Uterus (tissue), 4 donors: ENCODE measurements around the gene KHDRBS2. TPM values are rescaled to one million over a fixed set of nuclear protein-coding genes. Genes with fewer than 3 reads are reported as not detected.

Experiments
- DNase-seq, 2 donors: peaks; one replicate each; pipeline ENCODE4 v3.0.0-alpha.2; 2019 to 2020
- H3K27ac ChIP-seq, 2 donors: fragments of 200-600 bp; sonication (generic); 1 replicate in 1 of 2; 2 replicates in 1 of 2; pipeline ENCODE4 v1.5.1; 2016 to 2018
- H3K27me3 ChIP-seq, 2 donors: fragments of 200-600 bp; sonication (generic); one replicate each; pipeline ENCODE4 v1.5.1; 2018 to 2019; ENCODE audit warnings: control low read depth in 1 of 2
- H3K36me3 ChIP-seq, 2 donors: fragments of 200-600 bp; sonication (generic); one replicate each; pipeline ENCODE4 v1.5.1; 2019; ENCODE audit warnings: control low read depth in 1 of 2
- H3K4me1 ChIP-seq, 2 donors: fragments of 200-600 bp; sonication (generic); one replicate each; pipeline ENCODE4 v1.5.1; 2018 to 2019; ENCODE audit warnings: control low read depth in 1 of 2
- H3K4me3 ChIP-seq, 2 donors: fragments of 200-600 bp; sonication (generic); 1 replicate in 1 of 2; 2 replicates in 1 of 2; pipeline ENCODE4 v1.5.1; 2018 to 2019; ENCODE audit warnings: mild to moderate bottlenecking in 1 of 2
- H3K9me3 ChIP-seq, 2 donors: fragments of 200-600 bp; sonication (generic); one replicate each; pipeline ENCODE4 v1.5.1; 2019; ENCODE audit warnings: control low read depth in 1 of 2
- POLR2A ChIP-seq, 2 donors: fragments of 450-650 bp; IDR thresholded peaks; one replicate each; pipeline ENCODE4 v1.6.1; 2016; ENCODE audit warnings: antibody characterized with exemption in 2 of 2, mild to moderate bottlenecking in 1 of 2, moderate library complexity in 1 of 2
- intact Hi-C: fragments of 100-400 bp; cut with DNase I; formaldehyde crosslinking; loops from one replicate; pipeline ENCODE4 v1.15.1; 2023; ENCODE audit warnings: low total_unique reads
- total RNA-seq, 4 donors: library from RNA; depleted of rRNA in 3 of 4; stranded (reverse); fragments of >200 nt in 3 of 4; gene quantifications; one replicate each; pipeline versions ENCODE4 v1.1.0 to v1.2.4, GENCODE V29; 2014 to 2023
- TF ChIP-seq, protein P1 (sequence below), 4 experiments: fragments of 200-600 bp in 2 of 4; fragments of 450-650 bp in 2 of 4; sonication (generic) in 2 of 4; IDR thresholded peaks; one replicate each; pipeline ENCODE4 v1.5.1; 2016 to 2019; ENCODE audit warnings: antibody characterized with exemption in 4 of 4, mild to moderate bottlenecking in 2 of 4, moderate library complexity in 1 of 4
- donor health status: DM: yes; HTN: yes; CAD: no.

Gene KHDRBS2
- total RNA-seq, 4 donors from 2014 or later = 0.55 to 7.3 TPM; not detected in 2

DNA sequence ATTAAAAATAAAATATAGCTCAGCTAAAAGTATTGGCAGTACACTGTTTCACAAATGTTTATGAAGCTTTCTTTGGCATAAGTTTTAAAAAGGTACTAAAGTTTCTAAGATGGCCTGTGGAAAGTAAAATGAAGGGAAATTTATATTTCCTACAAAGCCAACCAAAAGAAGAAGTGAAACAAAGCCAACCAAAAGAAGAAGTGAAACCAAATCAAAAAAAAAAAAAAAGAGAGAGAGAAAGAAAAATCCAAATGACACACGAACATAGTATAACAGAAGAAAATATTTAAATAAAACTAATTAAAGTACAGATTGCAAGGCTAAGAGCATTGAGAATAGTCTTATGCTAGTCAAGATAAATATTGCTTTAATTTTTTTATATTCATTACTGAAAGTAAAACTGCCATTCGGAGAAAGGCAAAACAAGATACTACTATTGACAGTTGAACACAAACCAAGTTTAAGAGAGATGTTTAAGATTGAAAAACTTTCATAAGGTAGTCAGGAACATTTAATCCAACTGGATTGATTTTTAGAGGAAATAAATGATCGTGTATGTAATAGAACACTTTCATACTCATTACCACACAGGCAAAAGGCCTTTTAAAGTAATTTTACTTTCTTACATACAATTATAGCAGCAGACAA, 12.8 kb upstream of the KHDRBS2 start:
- no peak for DNase-seq
- no peak for TF ChIP-seq POLR2A (IDR thresholded peaks at IDR 0.05)
- TF ChIP-seq, protein P1, sequence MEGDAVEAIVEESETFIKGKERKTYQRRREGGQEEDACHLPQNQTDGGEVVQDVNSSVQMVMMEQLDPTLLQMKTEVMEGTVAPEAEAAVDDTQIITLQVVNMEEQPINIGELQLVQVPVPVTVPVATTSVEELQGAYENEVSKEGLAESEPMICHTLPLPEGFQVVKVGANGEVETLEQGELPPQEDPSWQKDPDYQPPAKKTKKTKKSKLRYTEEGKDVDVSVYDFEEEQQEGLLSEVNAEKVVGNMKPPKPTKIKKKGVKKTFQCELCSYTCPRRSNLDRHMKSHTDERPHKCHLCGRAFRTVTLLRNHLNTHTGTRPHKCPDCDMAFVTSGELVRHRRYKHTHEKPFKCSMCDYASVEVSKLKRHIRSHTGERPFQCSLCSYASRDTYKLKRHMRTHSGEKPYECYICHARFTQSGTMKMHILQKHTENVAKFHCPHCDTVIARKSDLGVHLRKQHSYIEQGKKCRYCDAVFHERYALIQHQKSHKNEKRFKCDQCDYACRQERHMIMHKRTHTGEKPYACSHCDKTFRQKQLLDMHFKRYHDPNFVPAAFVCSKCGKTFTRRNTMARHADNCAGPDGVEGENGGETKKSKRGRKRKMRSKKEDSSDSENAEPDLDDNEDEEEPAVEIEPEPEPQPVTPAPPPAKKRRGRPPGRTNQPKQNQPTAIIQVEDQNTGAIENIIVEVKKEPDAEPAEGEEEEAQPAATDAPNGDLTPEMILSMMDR (IDR thresholded peaks at IDR 0.05) = no peak
- H3K36me3 ChIP-seq = no peaks in the 10 kb centered on the region
- no peaks in the 10 kb centered on the region for H3K27me3 ChIP-seq
- H3K9me3 ChIP-seq = no peaks in the 10 kb centered on the region
- intact Hi-C loops = no loop called here
- H3K4me1 ChIP-seq = no peaks in the 10 kb centered on the region
- H3K27ac ChIP-seq = no peak overlapping the region
- H3K4me3 ChIP-seq = no peak overlapping the region

DNA sequence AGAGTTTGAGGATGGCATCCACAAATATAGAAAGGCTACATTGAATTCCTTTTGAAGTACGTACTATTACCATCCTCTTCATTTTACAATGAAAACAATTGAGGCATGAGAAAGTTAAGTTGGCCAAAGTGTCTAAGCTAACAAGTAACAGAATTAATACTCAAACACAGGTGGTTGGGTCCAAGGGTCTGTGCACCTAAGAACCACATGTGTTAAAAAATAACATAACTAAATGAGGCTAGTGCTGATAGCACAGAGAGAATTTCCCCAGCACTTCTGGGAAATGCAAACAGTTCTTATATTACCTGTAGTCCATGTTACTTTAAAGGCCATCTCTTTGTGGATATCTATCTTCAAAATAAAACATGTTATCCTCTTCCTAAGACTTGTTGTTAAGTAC, 10.5 kb upstream of the KHDRBS2 start:
- TF ChIP-seq POLR2A (IDR thresholded peaks at IDR 0.05) = no peak
- TF ChIP-seq, protein P1 (IDR thresholded peaks at IDR 0.05) = no peak
- Histone ChIP-seq H3K9me3 (no peaks in the 10 kb centered on the region), H3K27ac (no peak overlapping the region), H3K4me1 (no peaks in the 10 kb centered on the region), H3K27me3 (no peaks in the 10 kb centered on the region), H3K4me3 (no peak overlapping the region), H3K36me3 (no peaks in the 10 kb centered on the region)
- intact Hi-C loops = no loop called here
- DNase-seq = no peak

DNA sequence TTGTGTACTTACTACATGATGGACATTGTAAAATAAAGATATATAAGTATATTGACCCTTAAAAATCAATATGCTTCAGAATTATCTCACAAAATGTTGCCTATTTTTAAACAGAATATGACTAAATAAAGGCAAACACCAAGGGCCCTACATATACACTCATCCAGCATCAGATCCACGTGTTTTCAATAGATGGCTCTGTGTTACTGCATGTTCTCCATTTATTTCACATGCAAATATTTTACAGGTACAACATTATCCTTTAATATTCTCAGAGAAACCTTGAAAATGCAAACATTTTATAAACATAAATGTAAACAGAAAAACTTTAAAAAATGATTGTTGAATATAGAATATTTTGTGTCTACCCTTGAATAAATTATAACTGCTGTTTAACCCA, 2.9 kb upstream of the KHDRBS2 start:
- no peaks in the 10 kb centered on the region for H3K27me3 ChIP-seq
- no peak overlapping the region for H3K4me3 ChIP-seq
- H3K27ac ChIP-seq = no peak overlapping the region
- intact Hi-C loops = no loop called here
- H3K9me3 ChIP-seq = no peaks in the 10 kb centered on the region
- H3K36me3 ChIP-seq = no peaks in the 10 kb centered on the region
- H3K4me1 ChIP-seq = no peaks in the 10 kb centered on the region
- TF ChIP-seq, protein P1 (IDR thresholded peaks at IDR 0.05) = no peak
- no peak for TF ChIP-seq POLR2A (IDR thresholded peaks at IDR 0.05)
- no peak for DNase-seq

DNA sequence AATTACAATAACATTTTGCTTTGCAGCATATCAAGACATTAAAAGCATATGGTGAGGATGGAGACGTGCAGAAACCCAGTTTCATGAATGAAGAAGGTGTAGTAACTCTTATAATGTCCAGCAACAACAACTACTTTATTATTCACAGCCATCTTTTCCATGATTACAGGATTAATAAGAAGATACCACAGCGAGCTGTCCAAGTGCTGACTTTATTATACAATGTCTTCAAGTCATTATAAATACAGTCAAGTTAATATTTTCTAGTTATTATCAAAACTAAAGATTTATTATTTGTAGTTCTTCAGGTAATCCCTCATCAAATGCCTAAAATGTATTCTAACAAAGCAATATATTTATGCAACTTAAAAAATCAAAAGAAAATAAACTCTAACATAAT, 2.5 kb upstream of the KHDRBS2 start:
- DNase-seq = no peak
- H3K4me1 ChIP-seq = no peaks in the 10 kb centered on the region
- intact Hi-C loops = no loop called here
- no peak for TF ChIP-seq POLR2A (IDR thresholded peaks at IDR 0.05)
- TF ChIP-seq, protein P1 (IDR thresholded peaks at IDR 0.05) = no peak
- H3K36me3 ChIP-seq = no peaks in the 10 kb centered on the region
- H3K4me3 ChIP-seq = no peak overlapping the region
- no peaks in the 10 kb centered on the region for H3K27me3 ChIP-seq
- H3K9me3 ChIP-seq = no peaks in the 10 kb centered on the region
- no peak overlapping the region for H3K27ac ChIP-seq

DNA sequence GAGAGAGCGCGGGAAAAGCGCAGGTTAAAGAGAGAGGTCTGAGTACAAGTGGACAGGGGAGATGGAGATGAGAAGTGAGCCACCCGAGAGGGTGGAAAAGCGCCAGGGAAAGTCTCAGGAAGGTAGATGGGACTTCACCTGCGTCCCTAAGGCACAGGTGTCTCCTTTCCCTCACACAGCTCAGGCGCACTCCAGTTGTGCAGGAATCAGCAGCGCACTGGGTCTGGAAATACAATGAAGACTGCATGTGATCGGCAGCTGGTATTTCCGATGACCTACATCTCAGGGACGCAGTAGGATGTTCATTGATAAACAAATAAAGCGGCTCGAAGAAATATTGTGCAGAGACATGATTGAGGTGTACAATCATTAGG, 432 bp upstream of the KHDRBS2 start:
- H3K36me3 ChIP-seq = peaks cover 0 to 2% of the 10 kb centered on the region in 2 donors
- H3K4me1 ChIP-seq = no peaks in the 10 kb centered on the region
- H3K27ac ChIP-seq = no peak overlapping the region
- DNase-seq = no peak
- H3K27me3 ChIP-seq = no peaks in the 10 kb centered on the region
- no peaks in the 10 kb centered on the region for H3K9me3 ChIP-seq
- H3K4me3 ChIP-seq = peak overlapping the region; percentile 20 to 26
- intact Hi-C loops = no loop called here
- no peak for TF ChIP-seq POLR2A (IDR thresholded peaks at IDR 0.05)
- TF ChIP-seq, protein P1 (IDR thresholded peaks at IDR 0.05) = no peak
